Measurements from ENCODE around the gene MITF.

Gene MITF

GRCh38 chr3:69729147-69729919 lies 9.9 kb upstream of the MITF start:
- no peak for DNase-seq (ENCODE audit: low spot score)

GRCh38 chr3:69731080-69731479 lies 8.2 kb upstream of the MITF start:
- DNase-seq (ENCODE audit: low spot score): no peak

GRCh38 chr3:69735893-69736292 lies 3.4 kb upstream of the MITF start:
- no peak for DNase-seq (ENCODE audit: low spot score)

DNA sequence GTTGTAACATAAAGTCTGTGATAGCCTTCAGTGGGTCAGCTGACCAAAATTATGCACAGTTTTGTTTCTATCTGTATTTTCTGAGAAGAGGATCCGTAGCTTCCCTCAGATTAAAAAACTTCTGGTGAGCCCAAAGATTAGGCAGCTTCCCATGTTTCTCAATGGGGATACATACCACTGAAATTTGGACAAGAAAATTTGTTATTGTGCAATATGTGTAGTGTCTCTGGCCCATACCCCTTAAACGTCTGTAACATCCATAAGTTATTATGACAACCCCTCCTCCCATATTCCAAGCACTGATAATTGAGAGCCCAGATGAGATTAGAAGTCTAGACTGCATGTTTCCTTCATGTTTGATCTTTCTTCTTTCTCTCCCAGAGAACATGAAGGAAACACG lies 1.9 kb upstream of the MITF start:
- no peak for DNase-seq (ENCODE audit: low spot score)

GRCh38 chr3:69738315-69738714 lies 949 bp upstream of the MITF start:
- DNase-seq (ENCODE audit: low spot score): peak; percentile 14

DNA sequence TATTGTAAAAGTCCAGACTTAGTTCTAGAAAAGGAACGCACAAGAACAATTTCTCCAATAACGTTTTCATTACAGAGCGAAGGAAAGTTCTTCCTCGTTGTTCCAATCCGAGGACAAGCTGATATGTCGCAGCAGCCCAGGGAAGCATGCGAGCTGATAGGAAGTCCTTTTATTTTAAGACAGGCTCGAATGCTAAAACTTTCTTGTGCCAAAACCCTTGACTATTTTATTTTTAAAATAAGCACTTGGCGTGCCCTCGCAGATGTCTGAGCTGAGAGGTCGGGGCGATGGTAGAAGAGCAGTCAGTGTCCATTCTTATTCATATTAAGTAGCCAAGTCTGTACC lies 433 bp upstream of the MITF start:
- no peak for DNase-seq (ENCODE audit: low spot score)

- peak; percentile 32 for DNase-seq (ENCODE audit: low spot score)
Observed at GRCh38 chr3:69740103-69741021, 1.1 kb downstream of the MITF start.

- peak; percentile 27 for DNase-seq (ENCODE audit: low spot score)
Observed at GRCh38 chr3:69741032-69741767, 1.9 kb downstream of the MITF start.

GRCh38 chr3:69742391-69742790 lies 3.1 kb downstream of the MITF start:
- no peak for DNase-seq (ENCODE audit: low spot score)

DNA sequence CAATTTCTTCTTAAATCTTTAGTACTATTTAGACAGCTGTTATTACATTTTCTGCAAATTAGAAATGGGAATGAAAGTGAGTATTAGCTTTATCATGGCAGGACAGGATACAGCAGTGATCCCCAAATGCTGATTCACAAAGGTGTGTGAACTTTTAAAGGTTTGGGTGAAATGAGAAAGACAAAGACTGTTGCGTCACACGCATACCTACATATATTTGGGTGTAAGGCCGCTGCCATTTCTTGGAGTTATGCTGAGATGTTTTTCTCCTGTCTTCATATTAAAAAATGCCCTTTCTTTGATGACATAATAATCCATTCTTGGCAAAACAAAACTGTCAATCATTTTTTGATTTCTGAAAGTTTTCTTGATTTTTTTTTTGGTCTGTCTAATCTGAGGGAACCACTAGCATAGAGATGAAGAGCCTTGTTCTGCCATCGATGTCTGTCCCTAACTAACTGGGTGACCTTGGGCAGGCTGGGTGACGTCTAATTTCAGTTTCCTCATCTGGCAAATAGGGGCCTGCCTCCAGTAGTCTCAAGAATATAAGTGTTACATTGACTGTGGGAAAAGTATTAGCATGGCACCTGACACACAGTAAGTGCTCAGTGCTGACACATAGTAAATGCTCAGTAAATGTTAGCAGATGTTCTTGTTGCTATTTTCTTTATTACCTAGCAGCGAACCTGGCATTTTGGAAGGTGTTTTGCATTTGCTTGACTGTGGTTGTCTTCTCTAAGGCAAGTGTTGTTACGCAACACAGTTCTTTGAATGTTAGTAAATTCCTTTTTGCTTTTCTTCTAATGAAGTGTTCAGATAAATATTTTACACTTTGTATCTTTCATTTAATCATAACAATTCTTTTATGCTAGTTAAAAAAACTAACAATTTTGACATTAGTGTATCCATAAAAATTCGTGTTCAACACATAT lies 5.0 kb downstream of the MITF start:
- no peak for DNase-seq (ENCODE audit: low spot score)

DNA sequence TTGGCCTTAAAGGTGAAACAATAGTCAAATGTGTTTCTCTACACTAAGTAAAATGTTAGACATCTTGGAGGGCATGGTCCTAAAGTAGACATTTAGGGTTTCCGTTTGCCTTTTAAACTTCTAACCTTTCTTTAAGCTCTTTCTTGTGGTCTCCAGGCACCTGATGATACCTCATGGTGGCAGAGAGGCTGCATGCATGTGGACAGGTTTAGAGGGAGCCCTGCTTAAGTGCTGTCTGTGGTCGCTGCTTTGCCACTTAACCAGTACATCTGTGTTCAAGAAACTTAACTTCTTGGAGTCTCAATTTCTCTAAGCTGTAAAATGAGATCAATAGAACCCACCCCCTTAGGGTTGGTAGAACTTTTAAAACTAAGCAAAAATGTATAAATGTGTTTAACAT lies 6.2 kb downstream of the MITF start:
- DNase-seq (ENCODE audit: low spot score): no peak

- no peak for DNase-seq (ENCODE audit: low spot score)
Observed at GRCh38 chr3:69746119-69746518, 6.9 kb downstream of the MITF start.

DNA sequence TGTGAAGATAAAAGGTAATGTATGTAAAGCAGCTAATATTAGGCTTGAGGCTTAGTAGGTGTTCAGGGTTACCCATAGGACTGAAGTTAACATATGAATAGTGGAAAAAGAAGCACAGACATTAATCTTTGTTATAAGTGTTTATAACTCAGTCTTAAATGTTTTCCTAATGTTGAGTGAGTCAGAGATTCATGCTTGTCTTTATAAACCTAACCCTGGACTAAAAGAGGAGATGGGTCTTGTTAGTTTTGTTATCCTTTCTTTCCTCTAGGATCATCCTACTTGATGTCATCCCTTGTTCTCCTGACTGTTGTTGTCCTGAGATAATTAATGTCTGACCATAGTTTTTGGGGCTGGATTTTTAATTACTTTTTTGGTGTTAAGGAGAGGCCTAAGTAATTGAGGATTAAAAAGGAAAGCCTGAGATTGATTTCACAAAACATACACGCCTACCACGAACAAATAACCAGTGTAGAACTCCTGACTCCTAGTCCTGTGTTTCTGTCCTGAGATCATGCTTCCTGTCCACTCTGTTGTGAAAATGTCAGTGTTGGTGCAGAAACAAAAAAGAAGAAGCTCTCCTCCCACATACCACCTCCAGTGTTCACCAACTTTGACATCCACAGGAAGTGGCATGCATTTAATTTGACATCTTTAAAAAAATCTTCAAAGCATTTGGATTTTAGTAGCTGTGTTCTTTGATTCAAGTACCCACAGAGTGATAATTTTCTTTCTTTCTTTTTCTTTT lies 8.4 kb downstream of the MITF start:
- DNase-seq (ENCODE audit: low spot score): peak; percentile 29

- DNase-seq (ENCODE audit: low spot score): no peak
Observed at GRCh38 chr3:69748503-69748902, 9.2 kb downstream of the MITF start.

- DNase-seq (ENCODE audit: low spot score): no peak
Observed at GRCh38 chr3:69749461-69749860, 10.2 kb downstream of the MITF start.

DNA sequence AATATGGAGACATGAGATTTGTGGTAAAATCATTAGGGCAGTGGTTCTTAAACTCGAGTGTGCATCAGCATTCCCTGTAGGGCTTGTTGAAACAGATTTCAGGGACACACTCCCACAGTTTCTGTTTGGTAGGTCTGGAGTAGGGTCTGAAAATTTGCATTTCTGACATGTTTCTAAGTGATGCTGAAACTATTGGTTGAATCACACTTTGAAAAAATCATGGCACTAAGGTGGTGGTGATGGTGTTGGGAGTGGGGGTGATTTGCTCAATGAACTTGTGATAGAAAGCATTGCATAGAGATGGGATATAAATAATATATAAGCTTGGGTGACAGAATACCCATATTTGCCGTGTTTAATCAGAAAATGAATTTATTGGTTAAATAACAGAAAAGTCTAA lies 11.3 kb downstream of the MITF start:
- DNase-seq (ENCODE audit: low spot score): no peak

GRCh38 chr3:69751074-69751476 lies 11.8 kb downstream of the MITF start:
- DNase-seq (ENCODE audit: low spot score): no peak

DNA sequence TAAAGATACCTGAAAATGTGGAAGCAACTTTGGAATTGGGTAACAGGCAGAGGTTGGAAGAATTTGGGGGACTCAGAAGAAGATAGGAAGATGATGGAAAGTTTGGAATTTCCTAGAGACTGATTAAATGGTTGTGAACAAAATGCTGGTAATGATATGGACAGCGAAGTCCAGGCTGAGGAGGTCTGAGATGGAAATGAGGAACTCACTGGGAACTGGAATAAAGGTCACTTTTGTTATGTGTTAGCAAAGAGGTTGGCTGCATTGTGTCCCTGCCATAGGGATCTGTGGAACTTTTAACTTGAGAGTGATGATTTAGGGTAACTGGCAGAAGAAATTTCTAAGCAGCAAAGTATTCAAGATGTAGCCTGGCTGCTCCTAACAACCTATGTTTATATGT lies 13.0 kb downstream of the MITF start:
- DNase-seq (ENCODE audit: low spot score): no peak

DNA sequence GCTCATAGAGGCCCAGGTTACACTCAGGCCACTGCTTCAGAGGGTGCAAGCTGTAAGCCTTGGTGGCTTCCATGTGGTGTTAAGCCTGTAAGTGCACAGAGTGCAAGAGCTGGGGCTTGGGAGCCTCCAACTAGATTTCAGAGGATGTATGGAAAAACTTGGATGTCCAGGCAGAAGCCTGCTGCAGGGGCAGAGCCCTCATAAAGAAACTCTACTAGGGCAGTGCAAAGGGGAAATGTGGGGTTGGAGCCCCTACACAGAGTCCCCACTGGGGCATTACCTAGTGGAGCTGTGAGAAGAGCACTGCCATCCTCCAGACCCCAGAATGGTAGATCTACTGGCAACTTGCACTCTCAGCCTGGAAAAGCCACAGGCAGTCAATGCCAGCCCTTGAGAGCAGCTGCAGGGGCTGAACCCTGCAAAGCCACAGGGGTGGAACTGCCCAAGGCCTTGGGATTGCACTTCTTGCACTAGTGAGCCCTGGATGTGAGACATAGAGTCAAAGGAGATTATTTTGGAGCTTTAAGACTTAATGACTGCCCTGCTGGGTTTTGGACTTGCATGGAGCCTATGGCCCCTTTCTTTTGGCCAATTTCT lies 14.0 kb downstream of the MITF start:
- DNase-seq (ENCODE audit: low spot score): no peak

DNA sequence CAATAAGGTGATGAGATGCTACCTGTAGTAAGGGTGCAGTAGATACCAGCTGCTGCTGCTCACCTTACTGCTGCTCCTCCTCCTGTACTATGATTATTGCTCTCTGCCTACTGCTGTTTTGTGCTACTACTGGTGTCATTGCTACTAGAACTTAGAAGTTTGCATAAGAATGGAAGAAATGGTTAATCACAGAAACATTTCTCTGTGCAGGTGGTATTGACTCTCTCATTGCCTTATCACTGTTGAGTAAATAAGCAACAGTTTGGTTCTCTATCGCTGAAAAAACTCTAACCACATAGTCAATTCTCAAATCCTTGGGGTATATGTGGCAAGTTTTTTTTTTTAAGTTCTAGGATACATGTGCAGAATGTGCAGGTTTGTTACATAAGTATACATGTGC lies 16.5 kb downstream of the MITF start:
- no peak for DNase-seq (ENCODE audit: low spot score)
